ENCODE results near the gene PSPC1. TPM values are rescaled to one million over a fixed set of nuclear protein-coding genes. Genes with fewer than 3 reads are reported as not detected.
"Not testable (repeated sequence)": the region's sequence is repeated elsewhere in the genome, so short reads cannot be mapped to it uniquely, and the experiment has no call there.

Gene PSPC1
- total RNA-seq, 2 donors from 2014 or later: 54.2 to 77.9 TPM

- Mint-ChIP-seq H3K27me3 (no peaks in the 10 kb centered on the region), H3K4me3 (peak overlapping the region; percentile 57), H3K4me1 (peaks cover 5% of the 10 kb centered on the region), H3K9me3 (no peaks in the 10 kb centered on the region), H3K36me3 (ENCODE audit: low read depth) (peaks cover 52% of the 10 kb centered on the region), H3K27ac (peak overlapping the region; percentile 82)
- ATAC-seq (replicated peaks): peak; percentile 100
Observed at GRCh38 chr13:19713186-19713965, 69.4 kb downstream of the PSPC1 start.

- ATAC-seq (replicated peaks); H3K4me1 Mint-ChIP-seq; H3K27me3 Mint-ChIP-seq; H3K9me3 Mint-ChIP-seq; H3K4me3 Mint-ChIP-seq; H3K27ac Mint-ChIP-seq: not testable (repeated sequence)
- H3K36me3 Mint-ChIP-seq (ENCODE audit: low read depth): peaks cover 61% of the 10 kb centered on the region
Observed at GRCh38 chr13:19709782-19710181, 73.0 kb downstream of the PSPC1 start.

DNA sequence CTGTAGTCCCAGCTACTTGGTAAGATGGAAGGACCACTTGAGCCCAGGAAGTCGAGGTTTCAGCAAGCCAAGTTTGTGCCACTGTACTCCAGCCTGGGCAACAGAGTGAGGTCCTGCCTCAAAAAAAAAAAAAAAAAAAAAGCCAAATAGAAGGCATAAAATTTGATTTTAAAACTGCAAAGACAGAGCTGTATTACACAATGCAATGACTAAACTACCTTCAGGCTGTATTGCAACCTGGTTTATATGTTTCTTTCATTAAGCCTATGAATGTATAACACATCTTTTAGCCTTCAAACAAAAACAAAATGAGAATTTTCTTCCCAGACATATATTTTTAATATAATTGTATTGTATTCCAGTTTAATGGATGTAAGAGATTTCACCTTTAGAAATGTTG, 73.7 kb downstream of the PSPC1 start:
- H3K36me3 Mint-ChIP-seq (ENCODE audit: low read depth): peaks cover 54% of the 10 kb centered on the region
- H3K9me3 Mint-ChIP-seq; H3K4me3 Mint-ChIP-seq; H3K4me1 Mint-ChIP-seq; H3K27ac Mint-ChIP-seq; H3K27me3 Mint-ChIP-seq; ATAC-seq (replicated peaks): not testable (repeated sequence)

- H3K36me3 Mint-ChIP-seq (ENCODE audit: low read depth): peaks cover 63% of the 10 kb centered on the region
- H3K4me1 Mint-ChIP-seq: not testable (repeated sequence)
Observed at GRCh38 chr13:19704256-19704655, 78.5 kb downstream of the PSPC1 start.

DNA sequence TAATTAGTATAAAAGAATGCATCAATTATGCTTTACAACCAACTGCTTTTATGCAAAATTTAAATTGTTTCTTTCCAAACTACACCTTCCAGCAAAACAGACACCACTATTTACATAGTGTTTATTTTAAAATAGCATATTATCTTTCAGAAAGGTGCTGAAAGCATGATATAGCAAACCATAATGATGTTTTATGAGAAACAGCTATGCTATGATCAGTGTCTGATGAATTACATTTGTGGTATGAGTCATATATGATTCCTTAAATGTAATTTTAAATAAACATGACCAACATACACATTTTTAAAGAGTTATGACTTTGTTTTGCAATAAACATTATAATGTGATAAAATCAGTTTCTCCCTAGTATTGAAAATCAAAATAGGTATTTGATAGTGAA, 81.1 kb downstream of the PSPC1 start:
- not testable (repeated sequence) for H3K4me3 Mint-ChIP-seq; H3K27me3 Mint-ChIP-seq; H3K4me1 Mint-ChIP-seq; ATAC-seq (replicated peaks); H3K27ac Mint-ChIP-seq; H3K9me3 Mint-ChIP-seq
- H3K36me3 Mint-ChIP-seq (ENCODE audit: low read depth): peaks cover 55% of the 10 kb centered on the region

More at GRCh38 chr13:19704256-19704655, 78.5 kb downstream of the PSPC1 start:
- not testable (repeated sequence) for H3K27me3 Mint-ChIP-seq; H3K9me3 Mint-ChIP-seq; H3K27ac Mint-ChIP-seq; ATAC-seq (replicated peaks); H3K4me3 Mint-ChIP-seq

GRCh38 chr13:19700963-19701362, 81.8 kb downstream of the PSPC1 start:
- H3K27ac Mint-ChIP-seq; H3K4me3 Mint-ChIP-seq; H3K4me1 Mint-ChIP-seq; H3K27me3 Mint-ChIP-seq; H3K9me3 Mint-ChIP-seq; ATAC-seq (replicated peaks): not testable (repeated sequence)
- H3K36me3 Mint-ChIP-seq (ENCODE audit: low read depth): peaks cover 49% of the 10 kb centered on the region

DNA sequence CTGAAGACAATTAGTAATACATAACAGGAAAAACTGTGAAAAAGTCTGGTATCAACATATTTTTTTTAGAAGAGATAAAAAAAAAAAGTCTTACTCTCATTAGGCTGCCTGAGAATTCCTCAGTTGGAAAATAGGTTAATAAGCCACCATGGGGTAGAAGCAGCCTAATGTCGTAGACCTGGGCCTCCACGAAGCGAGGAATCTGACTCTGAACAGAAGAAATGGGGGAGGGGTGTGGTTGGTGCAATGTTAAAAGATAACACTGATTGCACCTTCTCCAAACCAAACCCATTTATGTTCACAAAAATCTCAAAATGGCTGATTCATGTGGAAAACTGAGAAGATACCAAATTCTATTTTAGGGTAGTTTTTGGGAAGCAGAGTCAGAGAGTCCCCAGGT, 86.9 kb downstream of the PSPC1 start:
- Mint-ChIP-seq H3K27ac (no peak overlapping the region), H3K27me3 (no peaks in the 10 kb centered on the region)
- ATAC-seq (replicated peaks): no peak

GRCh38 chr13:19695428-19695827, 87.3 kb downstream of the PSPC1 start:
- Mint-ChIP-seq H3K4me1 (peaks cover 10% of the 10 kb centered on the region), H3K27ac (no peak overlapping the region), H3K4me3 (no peak overlapping the region), H3K27me3 (no peaks in the 10 kb centered on the region), H3K9me3 (no peaks in the 10 kb centered on the region), H3K36me3 (ENCODE audit: low read depth) (peaks cover 42% of the 10 kb centered on the region)
- no peak for ATAC-seq (replicated peaks)

More for the DNA sequence above, 86.9 kb downstream of the PSPC1 start:
- Mint-ChIP-seq H3K9me3 (no peaks in the 10 kb centered on the region), H3K4me3 (no peak overlapping the region), H3K4me1 (peaks cover 10% of the 10 kb centered on the region), H3K36me3 (ENCODE audit: low read depth) (peaks cover 42% of the 10 kb centered on the region)

- not testable (repeated sequence) for H3K4me1 Mint-ChIP-seq; ATAC-seq (replicated peaks); H3K27ac Mint-ChIP-seq; H3K9me3 Mint-ChIP-seq; H3K27me3 Mint-ChIP-seq; H3K4me3 Mint-ChIP-seq
- peaks cover 29% of the 10 kb centered on the region for H3K36me3 Mint-ChIP-seq (ENCODE audit: low read depth)
Observed at GRCh38 chr13:19691447-19691846, 91.3 kb downstream of the PSPC1 start.

DNA sequence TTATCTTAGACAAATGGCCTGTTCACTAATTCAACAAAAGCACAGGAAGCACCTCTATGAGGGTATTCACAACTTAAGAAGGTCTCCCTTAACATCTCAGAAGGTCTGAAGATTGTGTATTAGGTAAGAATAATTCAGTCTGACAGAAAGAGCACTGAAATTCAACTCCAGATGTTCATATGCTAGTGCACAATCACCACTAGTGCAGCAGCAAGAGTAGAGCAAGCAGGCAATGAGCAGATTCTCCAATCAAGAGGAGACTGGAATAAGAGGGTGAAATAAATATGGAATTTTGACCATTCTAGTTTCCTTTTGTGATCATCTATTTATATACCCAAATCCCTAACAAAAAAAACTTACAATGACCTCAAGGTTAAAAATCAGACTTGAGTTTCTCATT, 97.3 kb downstream of the PSPC1 start:
- peaks cover 9% of the 10 kb centered on the region for H3K4me1 Mint-ChIP-seq
- H3K9me3 Mint-ChIP-seq: no peaks in the 10 kb centered on the region
- ATAC-seq (replicated peaks): no peak
- no peaks in the 10 kb centered on the region for H3K27me3 Mint-ChIP-seq
- H3K36me3 Mint-ChIP-seq (ENCODE audit: low read depth): peaks cover 14% of the 10 kb centered on the region
- H3K27ac Mint-ChIP-seq: no peak overlapping the region
- H3K4me3 Mint-ChIP-seq: no peak overlapping the region

GRCh38 chr13:19685034-19685433, 97.7 kb downstream of the PSPC1 start:
- Mint-ChIP-seq H3K4me3 (no peak overlapping the region), H3K4me1 (peaks cover 9% of the 10 kb centered on the region), H3K27ac (no peak overlapping the region), H3K36me3 (ENCODE audit: low read depth) (peaks cover 10% of the 10 kb centered on the region), H3K27me3 (no peaks in the 10 kb centered on the region), H3K9me3 (no peaks in the 10 kb centered on the region)
- no peak for ATAC-seq (replicated peaks)

DNA sequence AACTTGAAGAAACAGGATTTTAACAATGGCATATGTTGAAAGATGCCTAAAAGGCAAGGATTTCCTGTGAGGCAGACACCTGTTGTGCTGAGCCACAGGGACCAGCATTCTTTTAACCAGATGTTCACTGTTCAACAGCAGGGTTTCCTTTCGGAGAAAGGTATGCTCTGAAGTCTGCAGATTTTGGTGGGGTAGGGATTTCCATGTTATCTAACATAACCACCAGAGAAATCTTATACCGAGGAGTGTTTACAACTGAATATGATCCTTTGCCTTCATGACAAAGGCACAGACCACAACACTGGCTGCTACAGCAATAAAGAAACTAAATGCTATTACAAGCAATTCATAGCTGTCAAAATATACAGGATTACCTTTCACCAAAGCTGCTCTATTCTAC, 101.2 kb downstream of the PSPC1 start:
- Mint-ChIP-seq H3K4me3 (no peak overlapping the region), H3K36me3 (ENCODE audit: low read depth) (peaks cover 34% of the 10 kb centered on the region), H3K4me1 (peaks cover 9% of the 10 kb centered on the region), H3K27ac (no peak overlapping the region), H3K27me3 (no peaks in the 10 kb centered on the region), H3K9me3 (no peaks in the 10 kb centered on the region)
- ATAC-seq (replicated peaks): peak; percentile 69

GRCh38 chr13:19680751-19681150, 102.0 kb downstream of the PSPC1 start:
- H3K27ac Mint-ChIP-seq: peak overlapping the region; percentile 41
- peaks cover 9% of the 10 kb centered on the region for H3K4me1 Mint-ChIP-seq
- H3K9me3 Mint-ChIP-seq: no peaks in the 10 kb centered on the region
- no peak for ATAC-seq (replicated peaks)
- H3K27me3 Mint-ChIP-seq: no peaks in the 10 kb centered on the region
- H3K4me3 Mint-ChIP-seq: no peak overlapping the region
- H3K36me3 Mint-ChIP-seq (ENCODE audit: low read depth): peaks cover 42% of the 10 kb centered on the region

- Mint-ChIP-seq H3K27me3 (no peaks in the 10 kb centered on the region), H3K27ac (no peak overlapping the region), H3K9me3 (no peaks in the 10 kb centered on the region), H3K36me3 (ENCODE audit: low read depth) (peaks cover 79% of the 10 kb centered on the region), H3K4me1 (peaks cover 6% of the 10 kb centered on the region), H3K4me3 (no peak overlapping the region)
- no peak for ATAC-seq (replicated peaks)
Observed at GRCh38 chr13:19676168-19676567, 106.6 kb downstream of the PSPC1 start.

- no peaks in the 10 kb centered on the region for H3K9me3 Mint-ChIP-seq
- H3K4me3 Mint-ChIP-seq: no peak overlapping the region
- no peaks in the 10 kb centered on the region for H3K27me3 Mint-ChIP-seq
- no peak for ATAC-seq (replicated peaks)
- peaks cover 6% of the 10 kb centered on the region for H3K4me1 Mint-ChIP-seq
- H3K36me3 Mint-ChIP-seq (ENCODE audit: low read depth): peaks cover 92% of the 10 kb centered on the region
- peak overlapping the region; percentile 3 for H3K27ac Mint-ChIP-seq
Observed at GRCh38 chr13:19674898-19675297, 107.8 kb downstream of the PSPC1 start.

All from activated T-helper 17 cell treated with anti-CD3 and anti-CD28 coated beads, Interleukin-2, amount 50 U/mL, for 72 hours (primary cell).